Neuronal stem cell (in vitro differentiated cells): ENCODE data around the gene BORA.
A peak's percentile ranks its signal among the peaks of the same experiment; 100 is the strongest.
"Not testable (repeated sequence)": the region's sequence is repeated elsewhere in the genome, so short reads cannot be mapped to it uniquely, and the experiment has no call there.

Experiments used
- DNase-seq: peaks from one replicate; pipeline ENCODE4 v3.0.0-alpha.2; 2013; ENCODE audit warnings: low spot score
- H2AFZ ChIP-seq: one replicate; pipeline ENCODE4 v1.6.1; 2013; ENCODE audit warnings: mild to moderate bottlenecking, low read length, inconsistent platforms
- H2AK5ac ChIP-seq: 2 replicates; pipeline ENCODE4 v1.6.1; 2013; ENCODE audit warnings: low read depth, mild to moderate bottlenecking, inconsistent platforms, low read length, moderate library complexity, mixed read lengths
- H2BK120ac ChIP-seq: 2 replicates; pipeline ENCODE4 v1.6.1; 2013; ENCODE audit warnings: low read depth, mild to moderate bottlenecking, inconsistent platforms, low read length, moderate library complexity, mixed read lengths
- H2BK12ac ChIP-seq: one replicate; pipeline ENCODE4 v1.6.1; 2013; ENCODE audit warnings: low read length, inconsistent platforms
- H2BK15ac ChIP-seq: 2 replicates; pipeline ENCODE4 v1.6.1; 2013; ENCODE audit warnings: mild to moderate bottlenecking, low read length, inconsistent platforms, mixed read lengths
- H2BK5ac ChIP-seq: one replicate; pipeline ENCODE4 v1.6.1; 2013; ENCODE audit warnings: inconsistent platforms, mild to moderate bottlenecking, low read length, moderate library complexity
- H3K14ac ChIP-seq: one replicate; pipeline ENCODE4 v1.6.1; 2013; ENCODE audit warnings: low read length, inconsistent platforms
- H3K18ac ChIP-seq: 2 replicates; pipeline ENCODE4 v1.6.1; 2013; ENCODE audit warnings: low read length, inconsistent platforms
- H3K23ac ChIP-seq: 2 replicates; pipeline ENCODE4 v1.6.1; 2013; ENCODE audit warnings: low read depth, mild to moderate bottlenecking, mixed read lengths, low read length, inconsistent platforms; ENCODE audit not compliant: poor library complexity
- H3K27ac ChIP-seq: replicated peaks from 3 replicates; pipeline ENCODE4 v1.5.1; 2013; ENCODE audit warnings: low read length, inconsistent platforms
- H3K27me3 ChIP-seq, 3 experiments: 2 replicates each; pipeline ENCODE4 v1.6.1; 2013; ENCODE audit warnings: low read length in 3 of 3, mild to moderate bottlenecking in 2 of 3, inconsistent platforms in 1 of 3, low read depth in 1 of 3, mixed read lengths in 1 of 3, moderate library complexity in 1 of 3; ENCODE audit not compliant: control insufficient read depth in 3 of 3, insufficient read depth in 3 of 3
- H3K36me3 ChIP-seq, 2 donors: replicated peaks in 1 of 2; 2 replicates each; pipeline ENCODE4 v1.6.1; 2013; ENCODE audit warnings: low read length in 2 of 2; ENCODE audit not compliant: control insufficient read depth in 2 of 2, insufficient read depth in 2 of 2
- H3K4ac ChIP-seq: 2 replicates; pipeline ENCODE4 v1.6.1; 2013; ENCODE audit warnings: inconsistent platforms, mild to moderate bottlenecking, low read length, moderate library complexity
- H3K4me1 ChIP-seq, 2 donors: 1 replicate in 1 of 2; 2 replicates in 1 of 2; pipeline ENCODE4 v1.6.1; 2013; ENCODE audit warnings: low read length in 2 of 2, low read depth in 1 of 2; ENCODE audit not compliant: control insufficient read depth in 2 of 2, insufficient read depth in 1 of 2
- H3K4me2 ChIP-seq: one replicate; pipeline ENCODE4 v1.6.1; 2013; ENCODE audit warnings: mild to moderate bottlenecking, low read length, inconsistent platforms; ENCODE audit not compliant: insufficient read depth, poor library complexity, severe bottlenecking
- H3K4me3 ChIP-seq, 2 donors: 2 replicates each; pipeline ENCODE4 v1.5.1; 2013; ENCODE audit warnings: low read length in 2 of 2, mild to moderate bottlenecking in 2 of 2, inconsistent platforms in 1 of 2, moderate library complexity in 1 of 2
- H3K79me1 ChIP-seq: one replicate; pipeline ENCODE4 v1.6.1; 2013; ENCODE audit warnings: low read depth, mild to moderate bottlenecking, inconsistent platforms, low read length, moderate library complexity
- H3K9ac ChIP-seq: one replicate; pipeline ENCODE4 v1.6.1; 2013; ENCODE audit warnings: mild to moderate bottlenecking, low read depth, low read length, inconsistent platforms; ENCODE audit not compliant: poor library complexity
- H3K9me3 ChIP-seq, 2 donors: replicated peaks in 1 of 2; 2 replicates each; pipeline versions ENCODE3 to v1.6.1; 2013; ENCODE audit warnings: low read length in 2 of 2, mild to moderate bottlenecking in 2 of 2, inconsistent platforms in 1 of 2, low read depth in 1 of 2, mixed read lengths in 1 of 2, moderate library complexity in 1 of 2; ENCODE audit not compliant: control insufficient read depth in 2 of 2, insufficient read depth in 1 of 2
- H4K8ac ChIP-seq: one replicate; pipeline ENCODE4 v1.6.1; 2013; ENCODE audit warnings: low read depth, mild to moderate bottlenecking, inconsistent platforms, low read length, moderate library complexity
- H4K91ac ChIP-seq: one replicate; pipeline ENCODE4 v1.6.1; 2013; ENCODE audit warnings: low read length, low read depth, mild to moderate bottlenecking, inconsistent platforms; ENCODE audit not compliant: poor library complexity
- WGBS, 2 donors: extraction: QIAGEN DNeasy Blood & Tissue Kit; methylation state at CpG; one replicate each; pipeline ENCODE4 v1.1.7; 2013; ENCODE audit warnings: missing lambda C conversion rate in 2 of 2, mixed read lengths in 1 of 2; ENCODE audit not compliant: insufficient read length in 2 of 2, insufficient replicate concordance in 1 of 2; ENCODE audit errors: extremely low coverage in 2 of 2; 5-methylcytosine and 5-hydroxymethylcytosine counted together

Gene BORA

DNA sequence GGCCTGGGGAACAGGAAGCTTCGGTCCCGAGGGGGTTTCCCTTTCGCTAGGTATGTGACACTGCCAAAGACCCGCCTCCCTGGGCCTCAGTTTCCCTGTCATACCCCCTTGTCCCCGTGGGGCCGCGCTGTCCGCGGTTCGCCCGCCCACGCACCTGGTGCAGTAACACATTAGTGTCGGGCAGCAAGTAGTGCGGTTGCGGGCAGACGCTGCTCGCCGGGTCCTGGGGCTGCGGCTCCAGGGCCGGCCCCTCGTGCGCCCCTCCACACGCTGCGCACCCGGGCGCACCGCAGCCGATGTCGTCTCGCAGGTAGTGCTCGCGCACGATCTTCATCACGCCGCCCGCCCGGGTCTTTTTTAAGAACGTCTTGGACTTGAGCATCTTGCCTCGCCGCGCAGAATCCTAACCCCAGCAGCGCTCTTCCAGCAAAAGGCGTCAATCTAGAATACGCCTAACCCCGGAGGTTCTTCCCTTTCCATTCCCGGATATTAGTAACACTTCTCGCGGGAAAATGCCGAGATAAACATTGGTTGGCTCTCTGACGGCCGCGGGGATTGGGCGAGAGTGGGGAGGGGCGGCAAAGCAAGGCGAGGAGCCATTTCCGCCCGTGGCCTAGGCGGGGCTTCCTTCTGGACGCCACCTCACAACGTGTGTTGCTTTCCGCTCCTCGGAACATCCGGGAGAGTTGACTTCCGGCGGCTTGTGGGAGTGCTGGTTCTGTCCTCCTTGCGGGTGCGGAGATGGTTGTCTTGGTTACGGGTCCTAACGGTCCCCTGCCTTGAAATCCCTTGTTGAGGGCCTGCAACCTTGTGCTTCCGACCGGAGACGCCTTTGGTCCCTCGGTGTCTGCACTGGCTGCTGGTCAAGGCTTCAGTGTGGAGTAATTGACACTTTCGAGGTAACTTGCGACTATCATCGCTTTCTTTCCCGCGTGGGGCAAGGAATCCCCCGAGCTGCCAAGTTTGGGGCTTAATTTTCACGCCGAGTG lies 54.0 kb downstream of the BORA start, which contains the start of the genes DIS3 and PIBF1:
TSS of gene DIS3 (minus strand) at position 450 of the 989 bp plus-strand sequence. CDS start at position 382, 68 bp downstream.
TSS of gene PIBF1 (plus strand) at position 683 of the 989 bp plus-strand sequence. CDS start 1,337 bp downstream, outside the sequence.
- Histone ChIP-seq H4K8ac (no peak within 1 kb of the TSS), H2BK12ac (peak within 1 kb of the TSS; percentile 60), H3K27me3 (no peaks in the 10 kb centered on the region), H2BK120ac (no peak within 1 kb of the TSS), H2BK15ac (no peak within 1 kb of the TSS), H3K27ac (peak within 1 kb of the TSS; percentile 79), H3K9me3 (no peaks in the 10 kb centered on the region), H2BK5ac (peak within 1 kb of the TSS; percentile 49), H3K4me2 (peak within 1 kb of the TSS; percentile 80), H3K4ac (no peak within 1 kb of the TSS), H3K79me1 (peaks cover 7% of the 10 kb centered on the region), H3K18ac (peak within 1 kb of the TSS; percentile 93), H3K4me3 (peak within 1 kb of the TSS; percentile 89 to 98), H4K91ac (no peak within 1 kb of the TSS), H2AK5ac (peak within 1 kb of the TSS; percentile 75), H3K9ac (peak within 1 kb of the TSS; percentile 96), H3K4me1 (peaks cover 2 to 6% of the 10 kb centered on the region in 2 donors), H3K23ac (peak within 1 kb of the TSS; percentile 94), H2AFZ (peak within 1 kb of the TSS; percentile 97), H3K36me3 (peaks cover 9 to 64% of the 10 kb centered on the region in 2 donors), H3K14ac (no peak within 1 kb of the TSS)
- peak; percentile 95 for DNase-seq
- no CpG with 5 or more reads among the region's 81 CpGs for WGBS, 2 donors

GRCh38 chr13:72782717-72783116 lies 55.0 kb downstream of the BORA start:
- Histone ChIP-seq H3K4ac (no peak overlapping the region), H3K9ac (no peak overlapping the region), H2AK5ac (no peak overlapping the region), H2BK15ac (no peak overlapping the region), H2BK12ac (no peak overlapping the region), H3K4me2 (peak overlapping the region; percentile 49), H3K23ac (no peak overlapping the region), H4K91ac (no peak overlapping the region), H4K8ac (no peak overlapping the region), H3K27me3 (no peaks in the 10 kb centered on the region), H3K18ac (no peak overlapping the region), H3K36me3 (peaks cover 3 to 63% of the 10 kb centered on the region in 2 donors), H2AFZ (peak overlapping the region; percentile 88), H3K4me1 (peaks cover 2 to 6% of the 10 kb centered on the region in 2 donors), H2BK120ac (no peak overlapping the region), H3K79me1 (peaks cover 7% of the 10 kb centered on the region), H2BK5ac (no peak overlapping the region), H3K4me3 (peak overlapping the region; percentile 75 to 89), H3K27ac (no peak overlapping the region), H3K14ac (no peak overlapping the region), H3K9me3 (no peaks in the 10 kb centered on the region)
- WGBS, 2 donors = no CpG with 5 or more reads among the region's 7 CpGs
- no peak for DNase-seq

- H3K27ac ChIP-seq, H3K23ac ChIP-seq, H4K91ac ChIP-seq, H2AFZ ChIP-seq, H3K4me3 ChIP-seq, H2AK5ac ChIP-seq, H2BK120ac ChIP-seq, H2BK15ac ChIP-seq, H3K14ac ChIP-seq, H4K8ac ChIP-seq, H3K4ac ChIP-seq, H3K9me3 ChIP-seq, H3K18ac ChIP-seq, H3K9ac ChIP-seq, H2BK12ac ChIP-seq, H3K79me1 ChIP-seq, H3K27me3 ChIP-seq, H2BK5ac ChIP-seq, DNase-seq, H3K4me2 ChIP-seq, H3K4me1 ChIP-seq: not testable (repeated sequence)
- H3K36me3 ChIP-seq = peaks cover 2 to 47% of the 10 kb centered on the region in 2 donors
- 100% methylated on average over 1 of the region's 4 CpGs for WGBS, 2 donors
These were observed 57.0 kb downstream of the BORA start for GRCh38 chr13:72784679-72785078.

GRCh38 chr13:72788831-72789230 lies 61.1 kb downstream of the BORA start:
- Histone ChIP-seq H2BK12ac (no peak overlapping the region), H3K4me1 (no peaks in the 10 kb centered on the region), H3K9me3 (peaks cover 0 to 6% of the 10 kb centered on the region in 2 donors), H3K27me3 (no peaks in the 10 kb centered on the region), H2AK5ac (no peak overlapping the region), H3K79me1 (peaks cover 4% of the 10 kb centered on the region), H3K4me3 (no peak overlapping the region), H3K4ac (no peak overlapping the region), H3K4me2 (no peak overlapping the region), H4K8ac (no peak overlapping the region), H2BK15ac (no peak overlapping the region), H3K9ac (no peak overlapping the region), H3K36me3 (peaks cover 7 to 77% of the 10 kb centered on the region in 2 donors), H2AFZ (no peak overlapping the region), H3K18ac (no peak overlapping the region), H2BK5ac (no peak overlapping the region), H2BK120ac (no peak overlapping the region), H3K14ac (no peak overlapping the region), H4K91ac (no peak overlapping the region), H3K27ac (no peak overlapping the region), H3K23ac (no peak overlapping the region)
- no peak for DNase-seq
- no CpG with 5 or more reads among the region's 1 CpG for WGBS, 2 donors
